ENCODE results near the gene LAMA2. TPM values are rescaled to one million over a fixed set of nuclear protein-coding genes. Genes with fewer than 3 reads are reported as not detected.

LAMA2 gene
- total RNA-seq, 1 donor from 2014 or later = 18.0 TPM

- no peak overlapping the region for H3K4me3 Mint-ChIP-seq (ENCODE audit: unreplicated experiment)
- H3K4me1 Mint-ChIP-seq (ENCODE audit: unreplicated experiment) = no peaks in the 10 kb centered on the region
- H3K9me3 Mint-ChIP-seq (ENCODE audit: unreplicated experiment) = no peaks in the 10 kb centered on the region
- H3K27me3 Mint-ChIP-seq (ENCODE audit: unreplicated experiment) = peaks cover 26% of the 10 kb centered on the region
- TF ChIP-seq, protein P1, sequence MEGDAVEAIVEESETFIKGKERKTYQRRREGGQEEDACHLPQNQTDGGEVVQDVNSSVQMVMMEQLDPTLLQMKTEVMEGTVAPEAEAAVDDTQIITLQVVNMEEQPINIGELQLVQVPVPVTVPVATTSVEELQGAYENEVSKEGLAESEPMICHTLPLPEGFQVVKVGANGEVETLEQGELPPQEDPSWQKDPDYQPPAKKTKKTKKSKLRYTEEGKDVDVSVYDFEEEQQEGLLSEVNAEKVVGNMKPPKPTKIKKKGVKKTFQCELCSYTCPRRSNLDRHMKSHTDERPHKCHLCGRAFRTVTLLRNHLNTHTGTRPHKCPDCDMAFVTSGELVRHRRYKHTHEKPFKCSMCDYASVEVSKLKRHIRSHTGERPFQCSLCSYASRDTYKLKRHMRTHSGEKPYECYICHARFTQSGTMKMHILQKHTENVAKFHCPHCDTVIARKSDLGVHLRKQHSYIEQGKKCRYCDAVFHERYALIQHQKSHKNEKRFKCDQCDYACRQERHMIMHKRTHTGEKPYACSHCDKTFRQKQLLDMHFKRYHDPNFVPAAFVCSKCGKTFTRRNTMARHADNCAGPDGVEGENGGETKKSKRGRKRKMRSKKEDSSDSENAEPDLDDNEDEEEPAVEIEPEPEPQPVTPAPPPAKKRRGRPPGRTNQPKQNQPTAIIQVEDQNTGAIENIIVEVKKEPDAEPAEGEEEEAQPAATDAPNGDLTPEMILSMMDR (IDR thresholded peaks at IDR 0.05) = no peak
- H3K27ac Mint-ChIP-seq (ENCODE audit: unreplicated experiment) = no peak overlapping the region
- no peaks in the 10 kb centered on the region for H3K36me3 Mint-ChIP-seq (ENCODE audit: unreplicated experiment)
- no peak for DNase-seq (ENCODE audit: extremely low spot score, unreplicated experiment)
Observed at GRCh38 chr6:129110690-129111343, 227.9 kb downstream of the LAMA2 start.

- Mint-ChIP-seq H3K27ac (ENCODE audit: unreplicated experiment) (no peak overlapping the region), H3K4me3 (ENCODE audit: unreplicated experiment) (no peak overlapping the region), H3K27me3 (ENCODE audit: unreplicated experiment) (peaks cover 25% of the 10 kb centered on the region), H3K36me3 (ENCODE audit: unreplicated experiment) (no peaks in the 10 kb centered on the region), H3K4me1 (ENCODE audit: unreplicated experiment) (no peaks in the 10 kb centered on the region), H3K9me3 (ENCODE audit: unreplicated experiment) (no peaks in the 10 kb centered on the region)
- TF ChIP-seq, protein P1 (IDR thresholded peaks at IDR 0.05) = no peak
- DNase-seq (ENCODE audit: extremely low spot score, unreplicated experiment) = no peak
Observed at GRCh38 chr6:129111346-129111745, 228.4 kb downstream of the LAMA2 start.

DNA sequence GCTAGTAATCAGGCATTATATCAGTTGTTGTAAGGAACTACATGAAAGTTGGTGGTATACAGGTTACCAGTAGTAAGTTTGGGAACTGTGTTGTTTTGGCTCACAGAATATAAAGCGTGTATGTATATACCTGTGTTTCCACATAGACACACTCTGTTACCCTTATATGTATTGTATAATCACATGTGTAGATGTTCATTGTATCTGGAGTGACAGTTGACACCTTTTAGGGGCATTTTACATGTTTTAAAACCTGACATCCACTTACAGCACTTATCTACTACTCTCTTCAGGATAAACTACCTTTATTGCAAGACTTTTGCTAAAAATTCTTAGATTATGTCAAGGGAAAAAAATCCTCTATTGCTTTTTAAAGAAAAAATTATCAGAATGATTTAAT is 228.9 kb downstream of the LAMA2 start:
- no peak overlapping the region for H3K4me3 Mint-ChIP-seq (ENCODE audit: unreplicated experiment)
- H3K27me3 Mint-ChIP-seq (ENCODE audit: unreplicated experiment) = peaks cover 25% of the 10 kb centered on the region
- TF ChIP-seq, protein P1 (IDR thresholded peaks at IDR 0.05) = no peak
- DNase-seq (ENCODE audit: extremely low spot score, unreplicated experiment) = no peak
- no peaks in the 10 kb centered on the region for H3K9me3 Mint-ChIP-seq (ENCODE audit: unreplicated experiment)
- H3K36me3 Mint-ChIP-seq (ENCODE audit: unreplicated experiment) = no peaks in the 10 kb centered on the region
- no peak overlapping the region for H3K27ac Mint-ChIP-seq (ENCODE audit: unreplicated experiment)
- no peaks in the 10 kb centered on the region for H3K4me1 Mint-ChIP-seq (ENCODE audit: unreplicated experiment)

DNA sequence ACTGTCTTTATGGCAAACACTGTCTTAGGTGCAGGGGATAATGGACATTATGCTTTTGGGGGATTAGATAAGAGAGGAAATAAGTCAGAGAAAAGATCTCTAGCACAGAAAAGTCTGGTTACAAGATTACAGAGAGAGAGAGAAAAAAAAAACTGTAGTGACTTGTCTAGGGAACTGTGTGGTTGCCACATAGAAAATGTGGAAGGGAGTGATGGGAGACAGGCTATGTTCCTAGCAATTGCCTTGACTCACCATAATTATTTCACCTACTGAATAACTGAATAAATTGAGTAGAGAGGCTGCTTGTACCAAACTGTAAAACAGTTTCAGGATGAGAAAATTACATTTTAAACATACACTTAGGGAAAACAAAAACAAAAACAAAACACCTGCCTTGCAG is 229.7 kb downstream of the LAMA2 start:
- Mint-ChIP-seq H3K27ac (ENCODE audit: unreplicated experiment) (no peak overlapping the region), H3K9me3 (ENCODE audit: unreplicated experiment) (no peaks in the 10 kb centered on the region), H3K4me3 (ENCODE audit: unreplicated experiment) (no peak overlapping the region), H3K4me1 (ENCODE audit: unreplicated experiment) (no peaks in the 10 kb centered on the region), H3K36me3 (ENCODE audit: unreplicated experiment) (no peaks in the 10 kb centered on the region), H3K27me3 (ENCODE audit: unreplicated experiment) (peaks cover 30% of the 10 kb centered on the region)
- DNase-seq (ENCODE audit: extremely low spot score, unreplicated experiment) = no peak
- TF ChIP-seq, protein P1 (IDR thresholded peaks at IDR 0.05) = no peak

DNA sequence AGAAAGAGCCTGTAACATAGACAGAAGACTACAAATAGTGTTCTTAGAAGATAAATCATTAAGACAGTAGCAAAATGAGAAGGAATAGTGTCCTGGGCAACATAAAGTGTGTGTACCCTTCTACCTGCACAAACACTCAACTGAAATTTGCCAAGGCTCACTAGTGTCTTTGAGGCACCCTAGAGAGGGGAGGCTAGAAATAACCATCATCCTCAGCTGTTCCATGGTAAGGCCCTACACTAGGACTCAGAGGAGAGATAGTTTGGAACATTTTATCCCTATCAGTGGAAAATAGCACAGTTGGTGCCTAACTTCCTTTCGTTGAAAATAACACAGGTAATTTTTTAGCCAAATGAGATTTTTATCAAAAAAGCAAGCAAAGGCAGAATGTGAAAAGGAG is 230.7 kb downstream of the LAMA2 start:
- no peak overlapping the region for H3K27ac Mint-ChIP-seq (ENCODE audit: unreplicated experiment)
- H3K4me1 Mint-ChIP-seq (ENCODE audit: unreplicated experiment) = no peaks in the 10 kb centered on the region
- no peaks in the 10 kb centered on the region for H3K36me3 Mint-ChIP-seq (ENCODE audit: unreplicated experiment)
- TF ChIP-seq, protein P1 (IDR thresholded peaks at IDR 0.05) = no peak
- no peaks in the 10 kb centered on the region for H3K9me3 Mint-ChIP-seq (ENCODE audit: unreplicated experiment)
- H3K4me3 Mint-ChIP-seq (ENCODE audit: unreplicated experiment) = no peak overlapping the region
- H3K27me3 Mint-ChIP-seq (ENCODE audit: unreplicated experiment) = peaks cover 31% of the 10 kb centered on the region
- DNase-seq (ENCODE audit: extremely low spot score, unreplicated experiment) = no peak

Measured in osteocyte (in vitro differentiated cells).